Activated T-cell treated with anti-CD3 and anti-CD28 coated beads for 48 hours (primary cell): Measurements from ENCODE around the gene ABCB9.

Experiments
- DNase-seq: peaks from one replicate; pipeline ENCODE4 v3.0.0-alpha.2; 2020; ENCODE audit warnings: low read depth

The ABCB9 gene

DNA sequence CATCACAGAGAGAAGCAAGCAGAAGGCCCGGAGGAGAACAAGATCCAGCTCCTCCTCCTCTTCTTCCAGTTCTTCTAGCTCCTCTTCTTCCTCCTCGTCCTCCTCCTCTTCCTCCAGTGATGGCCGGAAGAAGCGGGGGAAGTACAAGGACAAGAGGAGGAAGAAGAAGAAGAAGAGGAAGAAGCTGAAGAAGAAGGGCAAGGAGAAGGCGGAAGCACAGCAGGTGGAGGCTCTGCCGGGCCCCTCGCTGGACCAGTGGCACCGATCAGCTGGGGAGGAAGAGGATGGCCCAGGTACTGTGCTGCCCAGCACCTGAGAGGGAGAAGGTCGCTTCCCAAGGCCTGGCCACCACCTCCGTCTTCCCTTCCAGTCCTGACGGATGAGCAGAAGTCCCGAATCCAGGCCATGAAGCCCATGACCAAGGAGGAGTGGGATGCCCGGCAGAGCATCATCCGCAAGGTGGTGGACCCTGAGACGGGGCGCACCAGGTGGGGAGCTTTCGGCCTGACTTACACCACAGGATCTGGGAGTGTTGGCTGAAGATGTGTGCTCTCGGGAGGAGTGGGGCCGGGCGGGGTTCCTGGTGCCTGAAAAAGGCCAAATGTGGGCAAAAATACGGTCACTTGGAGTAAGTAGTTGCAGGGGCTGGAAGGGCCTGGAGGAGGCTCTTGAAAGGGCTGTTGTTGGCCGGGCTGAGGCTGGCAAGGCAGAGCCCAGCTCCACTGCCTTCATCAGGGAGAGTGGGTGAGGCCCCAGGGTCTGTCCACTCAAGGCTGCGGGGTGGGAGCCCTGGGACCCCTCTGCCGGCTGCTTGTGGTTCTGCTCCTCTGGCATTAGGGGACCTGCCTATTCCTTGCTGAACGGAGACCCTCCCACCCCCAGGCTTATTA is 15.6 kb upstream of the ABCB9 start:
- DNase-seq, result no peak

DNA sequence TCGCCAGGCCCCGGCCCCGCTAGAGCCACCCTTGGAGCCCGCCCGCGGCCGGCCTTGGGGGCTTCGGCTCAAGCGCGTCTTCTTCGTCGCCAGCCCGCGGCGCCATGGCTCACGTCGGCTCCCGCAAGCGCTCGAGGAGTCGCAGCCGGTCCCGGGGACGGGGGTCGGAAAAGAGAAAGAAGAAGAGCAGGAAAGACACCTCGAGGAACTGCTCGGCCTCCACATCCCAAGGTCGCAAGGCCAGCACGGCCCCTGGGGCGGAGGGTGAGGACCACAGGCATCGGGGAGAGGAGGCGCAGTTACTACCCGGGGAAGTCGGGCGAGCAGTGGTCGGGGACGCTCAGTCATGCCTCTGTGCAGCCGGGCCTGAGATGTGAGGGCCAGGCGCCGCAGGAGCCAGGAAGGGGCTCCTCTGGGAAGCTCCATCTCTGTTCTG is 14.8 kb upstream of the ABCB9 start:
- no peak for DNase-seq

DNA sequence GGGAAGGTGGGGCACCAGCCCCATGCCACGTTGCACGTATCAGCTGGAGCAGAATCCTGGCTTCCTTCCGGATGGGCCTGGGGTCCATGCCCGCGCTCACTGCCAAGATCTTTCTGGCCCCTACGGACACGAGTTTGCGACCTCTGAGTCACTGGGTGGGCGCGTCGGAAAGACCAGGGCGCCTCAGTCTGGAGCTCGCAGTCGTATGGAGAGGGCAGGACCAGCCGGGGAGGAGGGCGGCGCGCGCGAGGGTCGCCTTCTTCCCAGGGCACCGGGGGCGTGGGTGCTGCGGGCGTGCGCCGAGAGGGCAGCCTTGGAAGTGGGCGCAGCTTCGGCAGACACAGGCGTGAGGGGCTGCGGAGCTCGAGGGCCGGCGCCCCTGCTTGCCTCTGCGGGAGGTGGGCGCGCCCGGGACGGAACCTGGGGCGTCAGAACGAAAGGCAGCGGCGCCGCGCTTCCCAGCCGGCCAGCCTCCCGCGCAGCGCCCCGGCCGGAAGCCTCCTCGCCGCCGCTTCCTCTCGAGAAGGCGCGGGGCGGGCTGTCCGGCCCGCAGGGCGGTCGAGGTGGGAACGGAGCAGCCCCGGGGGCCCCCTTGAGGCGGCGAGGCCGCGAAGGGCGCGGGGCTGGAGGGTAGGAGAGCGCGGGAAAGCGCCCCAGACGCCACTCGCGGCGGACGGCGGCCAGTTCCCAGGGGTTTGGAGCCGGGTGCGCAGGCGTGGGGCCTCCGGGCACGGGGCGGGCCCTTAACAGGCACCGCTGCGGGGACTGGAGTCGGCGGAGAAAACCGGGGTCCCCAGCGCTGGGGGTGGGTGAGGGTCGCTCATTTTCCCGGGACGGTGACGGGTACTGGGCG is 14.1 kb upstream of the ABCB9 start, which contains the start of gene ARL6IP4:
Gene ARL6IP4, plus strand, starts transcription at position 499 of the 853 bp plus-strand sequence. CDS start 459 bp downstream, outside the sequence.
- peak; percentile 71 for DNase-seq

DNA sequence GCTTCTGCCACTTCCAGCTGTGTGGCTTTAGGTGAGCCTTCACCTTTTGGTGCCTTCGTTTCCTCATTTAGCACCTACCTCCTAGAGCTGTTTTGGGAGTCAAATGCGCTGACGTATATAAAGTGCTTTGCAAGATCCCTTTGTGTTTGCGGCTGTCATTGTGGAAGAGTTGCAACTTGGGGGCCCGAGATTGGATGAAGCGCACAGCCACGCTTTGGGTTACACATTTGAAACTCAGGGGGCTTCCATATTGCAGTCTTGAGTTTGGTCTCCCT is 13.6 kb upstream of the ABCB9 start:
- DNase-seq, result no peak

DNA sequence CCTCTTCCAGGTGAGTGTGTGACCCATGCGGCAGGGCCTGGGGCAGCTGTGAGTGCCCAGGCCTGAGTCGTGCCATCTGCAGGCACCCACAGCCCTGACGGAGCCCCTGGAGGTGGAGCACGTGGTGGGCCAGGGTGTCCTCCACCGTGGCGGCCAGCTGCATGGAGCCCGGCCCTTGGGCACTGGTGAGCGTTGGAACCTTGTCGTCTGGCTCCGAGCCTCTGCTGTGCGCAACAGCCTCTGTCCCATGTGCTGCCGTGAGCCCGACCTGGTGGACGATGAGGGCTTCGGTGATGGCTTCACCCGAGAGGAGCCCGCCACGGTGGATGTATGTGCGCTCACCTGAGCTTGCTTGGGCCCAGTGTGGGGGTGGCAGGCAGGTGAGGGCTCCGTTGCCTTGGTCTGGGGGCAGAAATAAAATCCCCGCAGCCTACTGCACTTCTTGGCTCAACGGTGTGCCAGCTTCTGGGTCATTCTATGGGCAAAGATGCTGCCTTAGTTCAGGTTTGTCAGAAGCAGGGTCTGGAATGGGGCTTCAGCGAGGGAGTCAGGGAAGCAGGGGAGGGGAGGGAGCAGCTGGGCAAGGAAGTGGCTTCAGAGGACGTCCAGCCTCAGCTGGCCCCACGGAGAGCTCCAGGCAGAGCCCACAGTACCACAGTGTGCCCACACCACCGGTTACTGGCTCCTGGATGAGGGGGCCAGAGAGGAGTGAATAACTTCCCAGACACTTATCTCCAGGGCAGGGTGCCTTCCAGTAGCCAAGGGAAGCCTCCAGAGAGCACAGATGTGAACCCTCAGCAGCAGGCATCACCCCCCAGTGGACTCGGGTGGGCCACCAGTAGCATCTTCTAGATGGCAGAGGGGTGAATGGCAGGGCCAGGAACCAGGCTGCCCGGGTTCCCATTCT is 13.0 kb upstream of the ABCB9 start:
- DNase-seq, result no peak

DNA sequence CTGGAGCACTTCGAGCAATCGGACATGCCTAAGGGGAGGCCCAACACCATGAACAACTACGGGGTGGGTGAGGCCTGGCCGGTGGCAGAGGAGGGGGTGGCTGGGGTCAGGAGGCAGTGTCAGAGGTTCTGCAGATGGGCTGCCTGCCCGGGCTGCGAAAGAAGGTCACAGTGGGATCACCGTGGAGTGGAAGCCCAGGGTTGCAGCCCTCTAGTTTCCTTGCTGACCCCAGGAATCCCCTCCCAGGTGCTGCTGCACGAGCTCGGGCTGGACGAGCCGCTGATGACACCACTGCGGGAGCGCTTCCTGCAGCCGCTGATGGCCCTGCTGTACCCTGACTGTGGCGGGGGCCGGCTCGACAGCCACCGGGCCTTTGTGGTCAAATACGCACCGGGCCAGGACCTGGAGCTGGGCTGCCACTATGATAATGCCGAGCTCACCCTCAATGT is 12.3 kb upstream of the ABCB9 start:
- DNase-seq, result no peak

DNA sequence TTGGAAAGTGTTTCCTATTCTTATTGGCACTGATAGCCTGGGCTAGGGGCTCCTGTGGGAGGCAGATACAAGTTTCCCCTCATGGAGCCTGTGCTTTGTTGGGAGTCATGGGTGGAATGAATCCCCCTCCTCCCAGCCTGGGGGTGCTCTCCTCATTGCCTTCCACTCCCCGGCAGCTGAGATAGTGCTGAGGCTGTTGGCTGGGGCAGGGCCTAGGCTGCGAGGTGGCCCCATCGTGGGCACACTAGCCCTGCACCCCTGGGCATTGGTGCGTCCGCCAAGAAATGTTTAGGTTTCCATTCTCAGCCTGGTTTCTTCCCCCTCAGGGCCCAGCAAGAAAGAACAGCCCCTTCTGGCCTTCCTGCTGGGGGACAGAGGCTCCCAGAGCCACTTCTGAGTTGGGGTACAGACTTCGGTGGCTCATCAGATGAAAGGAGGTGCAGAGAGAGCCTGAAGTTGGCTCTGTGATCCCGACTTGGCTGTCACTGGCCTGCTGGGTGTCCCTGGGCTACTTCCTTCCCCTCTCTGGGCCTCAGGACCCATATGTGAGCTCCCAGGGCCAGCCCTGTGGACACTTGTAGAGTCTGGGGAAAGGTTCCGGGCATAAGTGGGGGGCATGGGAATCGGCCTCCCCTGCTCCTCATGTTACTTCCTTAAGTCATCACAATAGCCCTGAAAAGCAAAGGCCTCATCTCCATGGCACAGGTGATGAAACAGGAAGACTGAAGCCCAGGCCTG is 11.6 kb upstream of the ABCB9 start:
- DNase-seq, result no peak

DNA sequence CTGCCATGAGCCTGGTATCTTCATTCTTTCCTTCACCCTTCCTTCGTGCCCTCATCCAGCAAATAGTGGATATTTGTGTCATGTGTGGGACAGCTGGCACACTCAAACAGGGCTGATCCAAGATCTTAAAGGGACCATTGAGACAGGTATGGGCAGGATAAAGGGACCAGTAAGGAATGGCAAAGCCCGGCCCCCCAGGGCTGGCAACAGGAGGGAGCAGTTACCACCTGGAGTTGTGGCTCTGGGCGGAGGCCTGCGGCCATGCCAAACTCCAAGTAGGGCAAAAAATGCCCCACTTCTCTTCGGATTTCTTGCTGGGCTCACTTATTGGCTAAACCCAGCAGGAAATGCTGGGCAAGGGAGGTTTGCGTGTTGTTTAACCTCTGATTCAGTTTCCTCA is 10.9 kb upstream of the ABCB9 start:
- DNase-seq, result no peak

DNA sequence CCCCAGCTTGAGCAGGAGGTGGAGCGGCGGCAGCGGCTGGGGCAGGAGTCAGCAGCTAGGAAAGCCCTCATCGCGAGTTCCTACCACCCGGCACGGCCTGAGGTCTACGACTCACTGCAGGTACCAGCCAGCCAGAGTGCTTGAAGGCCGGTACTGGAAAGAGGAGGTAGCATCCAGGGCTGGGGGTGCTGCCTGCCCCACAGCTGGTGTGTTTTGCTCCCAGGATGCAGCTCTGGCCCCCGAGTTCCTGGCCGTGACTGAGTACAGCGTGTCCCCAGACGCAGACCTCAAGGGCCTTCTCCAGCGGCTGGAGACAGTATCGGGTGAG is 10.3 kb upstream of the ABCB9 start:
- no peak for DNase-seq

DNA sequence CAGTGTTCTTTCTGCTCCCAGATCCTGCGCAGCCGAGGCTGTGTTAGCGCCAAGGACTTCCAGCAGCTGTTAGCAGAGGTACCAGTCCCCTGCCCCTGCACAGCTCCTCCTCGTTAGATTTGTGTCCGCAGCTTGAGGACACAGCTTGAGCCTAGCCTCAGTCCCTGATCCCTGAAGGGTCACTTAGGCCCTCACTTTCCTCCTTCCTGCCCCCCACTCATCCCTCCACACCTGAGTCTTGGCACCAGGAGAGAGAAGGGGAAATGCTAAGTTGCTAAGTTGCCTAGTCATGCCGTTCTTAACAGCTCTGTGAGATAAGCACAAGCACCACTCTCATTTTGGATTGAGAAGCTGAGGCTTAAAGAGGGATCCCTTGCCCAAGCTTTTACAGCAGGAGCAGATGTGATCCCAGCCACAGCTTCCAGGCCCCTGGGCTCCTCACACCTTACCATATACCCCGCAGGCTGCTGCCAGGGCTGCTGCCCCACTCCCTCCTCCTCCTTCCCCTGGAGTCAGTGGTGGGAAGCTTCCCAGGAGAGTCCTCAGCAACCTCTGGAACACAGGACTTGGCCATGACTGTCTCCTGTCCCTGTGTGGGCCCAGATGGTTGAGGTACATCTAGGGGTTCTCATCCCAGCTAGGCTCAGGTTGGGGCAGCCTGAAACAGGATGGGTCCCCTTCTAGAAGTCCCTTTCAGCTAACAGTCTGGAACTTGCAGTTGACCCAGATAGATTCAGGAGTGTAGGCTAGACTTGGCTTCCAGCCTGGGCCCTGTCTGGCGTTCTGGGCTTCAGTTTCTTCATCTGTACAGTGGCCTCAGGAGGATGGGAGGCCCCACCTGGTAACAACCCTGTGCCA is 9.8 kb upstream of the ABCB9 start:
- no peak for DNase-seq

DNA sequence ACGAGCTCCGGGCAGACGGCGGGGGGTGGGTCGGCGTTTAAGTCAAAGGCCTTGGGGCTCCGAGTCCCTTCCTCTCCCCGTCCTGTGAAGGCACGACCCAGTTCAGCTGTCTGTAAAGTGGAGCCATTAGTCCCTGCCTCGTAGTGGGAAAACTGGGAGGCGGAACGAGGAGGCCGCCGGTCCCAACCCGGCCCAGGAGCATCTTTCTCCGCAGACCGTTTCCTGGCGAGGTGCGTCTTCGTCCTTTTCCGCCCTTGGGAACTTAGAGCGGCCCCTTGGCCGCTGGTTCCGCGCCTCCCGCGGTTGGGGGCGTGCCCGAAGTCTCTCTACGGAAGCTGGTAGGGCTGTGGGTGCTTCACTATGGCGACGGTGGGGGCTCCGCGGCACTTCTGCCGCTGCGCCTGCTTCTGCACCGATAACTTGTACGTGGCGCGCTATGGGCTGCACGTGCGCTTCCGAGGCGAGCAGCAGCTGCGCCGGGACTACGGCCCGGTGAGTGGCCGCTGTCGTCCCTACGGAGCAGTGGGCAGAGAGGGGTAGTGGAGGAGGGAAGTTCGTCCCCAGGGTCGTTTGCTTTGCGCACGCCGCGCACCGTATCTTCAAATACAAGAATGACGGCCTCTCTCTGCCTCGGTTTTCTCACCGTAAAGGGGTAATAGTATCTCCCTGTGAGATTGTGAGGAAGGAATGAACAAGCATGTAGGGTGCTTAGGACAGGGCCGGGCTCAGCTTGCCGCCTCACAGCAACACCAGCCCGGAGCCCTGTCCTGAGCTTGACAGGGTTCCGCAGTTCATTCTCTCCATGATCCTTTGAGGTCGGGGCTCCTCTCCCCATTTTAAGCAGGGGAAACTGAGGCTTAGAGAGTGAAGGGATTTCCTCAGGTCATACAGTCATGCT is 8.9 kb upstream of the ABCB9 start, which contains the start of gene OGFOD2:
Gene OGFOD2, plus strand, starts transcription at position 353 of the 898 bp plus-strand sequence. Its CDS starts 8 bp downstream, at position 361.
- peak; percentile 90 for DNase-seq

DNA sequence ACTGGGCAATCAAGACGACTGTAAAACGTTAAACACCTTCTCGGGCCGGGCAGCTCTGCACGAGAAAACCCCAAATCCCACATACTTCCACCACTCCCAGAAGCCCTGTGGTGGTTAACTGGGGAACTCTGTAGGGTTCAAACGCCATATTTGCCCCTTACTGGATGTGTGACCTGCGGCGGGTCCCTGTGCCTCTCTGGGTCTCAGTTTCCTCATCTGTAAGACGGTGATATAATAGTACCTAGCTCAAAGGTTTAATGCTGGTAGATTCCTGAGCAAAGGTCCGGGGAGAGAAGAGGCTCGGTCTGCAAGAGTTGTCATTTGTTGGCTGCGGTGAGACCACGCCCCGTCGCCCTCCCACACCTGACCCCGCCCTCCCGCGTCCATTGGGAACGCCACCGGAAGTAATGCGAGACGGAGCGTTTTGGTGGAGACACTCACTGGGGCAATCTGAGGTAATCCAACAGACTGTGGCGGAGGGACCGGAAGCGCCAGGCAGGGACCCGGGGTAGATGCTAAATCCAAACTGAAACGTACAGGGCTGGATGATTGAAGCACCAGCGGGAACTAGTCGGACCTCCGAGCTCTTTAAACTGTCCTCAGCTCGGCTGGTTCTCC is 8.1 kb upstream of the ABCB9 start:
- peak; percentile 98 for DNase-seq

DNA sequence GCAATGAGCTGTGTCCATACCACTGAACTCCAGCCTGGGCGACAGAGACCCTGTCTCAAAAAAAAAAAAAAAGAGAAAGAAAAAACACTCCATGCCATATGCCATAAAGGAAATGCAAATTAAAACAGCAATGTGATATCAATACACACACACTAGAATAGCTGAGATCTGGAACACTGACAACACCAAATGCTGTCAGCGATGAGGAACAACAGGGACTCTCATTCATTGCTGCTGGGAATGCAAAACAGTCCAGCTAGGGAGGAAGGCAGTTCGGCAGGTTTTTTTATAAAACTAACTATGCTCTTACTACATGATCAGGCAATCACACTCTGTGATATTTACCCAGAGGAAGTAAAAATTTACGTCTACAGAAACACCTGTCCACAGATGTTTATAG is 3.4 kb upstream of the ABCB9 start:
- no peak for DNase-seq

DNA sequence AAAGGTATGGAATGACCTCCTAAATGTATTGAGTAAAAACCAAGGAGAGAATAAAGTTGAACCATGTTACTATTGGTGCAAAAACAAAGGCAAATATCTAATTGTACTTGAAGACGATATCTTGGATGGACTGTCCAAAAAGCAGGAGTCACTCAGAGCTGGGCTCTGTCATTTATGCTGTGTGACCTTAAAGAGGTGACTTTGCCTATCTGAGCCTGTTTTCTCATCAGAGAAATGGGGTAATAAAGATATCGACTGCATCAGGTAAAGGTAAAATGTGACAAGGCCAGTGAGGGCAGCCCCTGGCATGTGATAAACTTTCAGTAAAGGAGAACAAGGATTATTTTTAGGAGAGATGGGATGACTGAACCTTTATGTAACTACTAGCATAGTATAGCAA is 1.8 kb upstream of the ABCB9 start:
- DNase-seq, result no peak

DNA sequence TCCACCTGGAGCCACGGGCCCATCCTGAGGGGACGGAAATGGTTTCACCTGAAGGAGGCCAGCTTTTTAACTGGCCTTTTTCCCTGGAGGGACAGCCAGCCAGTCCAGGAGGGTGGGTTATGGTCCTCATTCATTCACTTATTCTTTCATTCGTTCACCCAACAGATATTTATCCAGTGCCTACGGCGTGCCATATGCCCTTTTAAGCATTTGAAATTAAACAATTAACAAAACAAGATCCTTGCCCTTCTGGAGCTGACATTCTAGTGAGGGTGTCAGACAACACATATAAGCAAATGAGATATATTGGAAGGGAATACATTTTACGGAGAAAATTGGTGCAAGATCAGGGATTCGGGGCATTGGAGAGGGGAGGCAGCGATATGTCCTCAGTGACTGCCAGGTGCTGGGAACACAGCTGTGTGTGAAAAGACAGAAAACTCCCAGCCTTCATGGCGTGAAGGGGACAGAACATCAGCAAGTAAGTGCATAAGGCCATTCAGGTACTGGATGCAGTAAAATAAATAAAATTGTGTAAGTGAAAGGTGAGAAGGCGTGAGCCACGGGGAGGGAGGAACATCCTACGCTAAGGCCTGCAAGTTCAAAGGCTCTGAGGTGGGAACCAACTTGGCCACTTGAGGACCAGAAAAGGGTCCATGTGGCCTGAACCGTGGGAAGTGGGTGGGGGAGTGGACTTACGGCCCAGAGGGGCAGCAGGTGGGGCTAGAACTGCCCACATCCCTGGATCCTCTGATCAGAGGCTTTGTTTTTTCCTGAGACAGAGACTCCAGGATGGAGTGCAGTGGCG is 684 bp upstream of the ABCB9 start:
- DNase-seq, result no peak

DNA sequence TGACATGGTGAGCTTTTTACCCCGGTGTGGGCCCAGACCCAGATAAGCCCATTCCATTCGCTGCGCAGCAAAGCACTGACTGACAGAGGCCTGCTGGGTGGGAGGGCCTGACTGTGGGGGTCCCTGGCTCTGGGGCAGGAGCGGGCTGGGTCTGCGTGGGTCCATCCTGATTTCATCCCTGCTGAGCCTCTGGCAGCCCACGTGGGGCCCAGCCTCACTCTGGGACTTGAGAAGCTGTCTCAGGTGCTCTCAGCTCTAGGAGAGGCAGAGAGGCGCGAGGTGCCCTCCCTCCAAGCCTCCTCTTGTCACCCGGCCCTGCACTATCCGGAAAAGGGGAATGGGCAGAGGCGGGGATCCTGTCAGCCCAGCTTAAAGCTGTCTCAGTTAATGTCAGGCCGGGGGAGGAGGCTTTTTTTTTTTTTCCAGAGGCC is 927 bp downstream of the ABCB9 start:
- DNase-seq, result no peak

DNA sequence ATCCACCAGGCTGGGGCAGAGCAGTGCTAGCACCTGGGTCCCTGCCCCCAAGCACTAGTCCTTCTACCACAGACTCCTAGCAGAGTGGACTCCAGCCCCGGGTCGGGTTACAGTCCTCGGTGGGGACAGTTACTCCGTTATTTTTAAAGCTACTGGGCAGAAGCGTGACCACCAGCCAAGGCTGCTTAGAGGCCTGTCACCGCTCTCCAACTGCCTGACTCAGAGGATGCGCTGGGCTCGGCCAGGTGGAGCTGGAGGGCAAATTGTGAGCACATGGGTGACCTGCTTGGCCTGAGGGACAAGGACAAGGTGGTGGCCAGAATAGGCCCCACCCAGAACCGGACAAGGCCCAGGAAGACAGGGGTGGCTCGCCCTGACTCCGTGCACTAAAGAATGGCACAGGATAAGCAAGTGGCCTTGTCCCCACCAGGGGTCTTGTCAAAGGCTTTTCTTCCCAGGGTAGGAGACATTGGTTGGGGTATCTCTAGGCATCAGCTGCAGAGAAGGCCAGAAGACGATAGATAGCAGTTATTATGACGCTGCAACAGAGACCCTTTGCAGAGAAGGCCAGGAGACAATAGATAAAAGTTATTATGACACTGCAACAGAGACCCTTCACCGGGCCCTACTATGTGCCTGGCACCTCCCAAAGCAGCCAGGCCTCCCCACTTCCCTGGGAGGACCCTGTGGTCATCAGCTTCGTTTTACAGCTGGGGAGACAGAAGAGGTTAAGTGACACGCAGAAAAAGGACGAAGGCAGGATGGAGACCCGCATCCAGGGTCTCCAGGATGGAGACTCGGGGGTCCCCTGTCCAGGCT is 1.6 kb downstream of the ABCB9 start:
- DNase-seq, result no peak
